HG03460 (cell line): ENCODE measurements around the gene SASH1.
"Not testable (repeated sequence)": the region's sequence is repeated elsewhere in the genome, so short reads cannot be mapped to it uniquely, and the experiment has no call there.

ENCODE experiments used
- ATAC-seq: cut with Tn5 transposase; IDR thresholded peaks from one replicate; pipeline ENCODE4 v1.9.1; 2021; ENCODE audit not compliant: unreplicated experiment

SASH1 gene

GRCh38 chr6:148364056-148364824 lies 21.6 kb downstream of the SASH1 start:
- no peak for ATAC-seq

GRCh38 chr6:148365041-148365440 lies 22.4 kb downstream of the SASH1 start:
- no peak for ATAC-seq

- ATAC-seq: no peak
Measured at GRCh38 chr6:148367411-148368024, 24.9 kb downstream of the SASH1 start.

- ATAC-seq: no peak
Measured at GRCh38 chr6:148370176-148370575, 27.5 kb downstream of the SASH1 start.

- no peak for ATAC-seq
Measured at GRCh38 chr6:148374040-148374774, 31.6 kb downstream of the SASH1 start.

- no peak for ATAC-seq
Measured at GRCh38 chr6:148375401-148375800, 32.8 kb downstream of the SASH1 start.

- ATAC-seq: no peak
Measured at GRCh38 chr6:148379481-148379880, 36.8 kb downstream of the SASH1 start.

- ATAC-seq: no peak
Measured at GRCh38 chr6:148379966-148380713, 37.5 kb downstream of the SASH1 start.

- ATAC-seq: not testable (repeated sequence)
Measured at GRCh38 chr6:148382051-148382450, 39.4 kb downstream of the SASH1 start.

- no peak for ATAC-seq
Measured at GRCh38 chr6:148382861-148383260, 40.2 kb downstream of the SASH1 start.

GRCh38 chr6:148383658-148384368 lies 41.2 kb downstream of the SASH1 start:
- ATAC-seq: no peak

- ATAC-seq: no peak
Measured at GRCh38 chr6:148385379-148385778, 42.7 kb downstream of the SASH1 start.

- ATAC-seq: no peak
Measured at GRCh38 chr6:148388521-148388920, 45.9 kb downstream of the SASH1 start.

GRCh38 chr6:148389086-148389485 lies 46.4 kb downstream of the SASH1 start:
- ATAC-seq: no peak

GRCh38 chr6:148389917-148390316 lies 47.3 kb downstream of the SASH1 start:
- ATAC-seq: no peak

- not testable (repeated sequence) for ATAC-seq
Measured at GRCh38 chr6:148392127-148392526, 49.5 kb downstream of the SASH1 start.

- ATAC-seq: no peak
Measured at GRCh38 chr6:148392671-148393070, 50.0 kb downstream of the SASH1 start.

GRCh38 chr6:148395583-148396101 lies 53.0 kb downstream of the SASH1 start:
- no peak for ATAC-seq

GRCh38 chr6:148396411-148396810 lies 53.8 kb downstream of the SASH1 start:
- ATAC-seq: no peak

- no peak for ATAC-seq
Measured at GRCh38 chr6:148396926-148397325, 54.3 kb downstream of the SASH1 start.
